ENCODE data around the gene TOX2.

TOX2 gene

DNA sequence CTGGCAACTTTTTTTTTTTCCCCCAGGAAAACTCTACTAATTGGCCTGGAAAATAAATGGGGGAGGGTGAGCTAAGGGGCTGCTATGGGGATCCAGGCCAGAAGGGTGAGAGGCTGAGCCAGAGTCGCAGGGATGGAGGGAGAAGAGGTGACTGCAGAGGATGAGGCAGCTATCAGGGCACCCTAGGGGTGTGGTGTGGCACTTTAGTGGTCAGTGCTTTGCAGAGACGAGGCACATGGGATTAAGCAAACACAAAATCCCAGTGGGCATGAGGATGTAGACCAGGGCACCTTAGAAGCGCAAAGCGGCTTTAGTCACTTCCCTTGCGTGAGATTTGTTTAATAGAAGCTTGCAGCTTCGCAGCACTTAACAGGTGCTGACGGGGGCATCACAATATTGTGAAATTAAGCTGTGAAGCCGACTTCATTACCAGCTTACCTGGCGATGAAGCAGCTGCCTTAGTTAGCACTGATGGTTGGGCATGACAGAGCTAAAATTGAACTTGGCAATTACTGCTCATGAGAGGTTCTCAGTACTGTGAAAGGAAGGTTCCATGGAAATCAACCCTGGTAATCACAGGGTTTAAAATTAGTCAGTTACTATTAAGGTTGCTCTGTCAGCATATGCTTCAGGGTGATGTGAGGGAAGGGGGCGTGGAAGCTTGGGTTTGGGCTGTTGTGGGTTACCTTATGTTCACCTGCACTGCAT is 26.0 kb downstream of the TOX2 start:
- no peak for DNase-seq (ENCODE audit: low read depth)

- no peak for DNase-seq (ENCODE audit: low read depth)
These were observed 27.0 kb downstream of the TOX2 start for GRCh38 chr20:43941476-43942200.

DNA sequence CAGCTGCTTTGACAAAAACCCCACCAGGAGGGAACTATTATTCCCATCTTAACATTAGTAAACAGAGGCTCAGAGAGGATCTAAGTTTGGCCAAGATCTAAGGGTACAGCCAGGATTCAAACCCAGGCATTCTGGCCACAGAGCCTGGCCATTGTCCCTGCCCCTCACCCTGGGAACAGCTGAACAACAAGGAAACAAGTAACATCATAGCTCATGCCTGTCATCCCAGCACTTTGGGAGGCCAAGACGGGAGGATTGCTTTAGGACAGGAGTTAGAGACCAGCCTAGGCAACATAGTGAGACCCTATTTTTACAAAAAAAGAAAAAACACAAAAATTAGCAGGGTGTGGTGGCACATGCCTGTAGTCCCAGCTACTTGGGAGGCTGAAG is 27.5 kb downstream of the TOX2 start:
- DNase-seq (ENCODE audit: low read depth), result no peak

- DNase-seq (ENCODE audit: low read depth), result no peak
These were observed 28.1 kb downstream of the TOX2 start for GRCh38 chr20:43942667-43943285.

DNA sequence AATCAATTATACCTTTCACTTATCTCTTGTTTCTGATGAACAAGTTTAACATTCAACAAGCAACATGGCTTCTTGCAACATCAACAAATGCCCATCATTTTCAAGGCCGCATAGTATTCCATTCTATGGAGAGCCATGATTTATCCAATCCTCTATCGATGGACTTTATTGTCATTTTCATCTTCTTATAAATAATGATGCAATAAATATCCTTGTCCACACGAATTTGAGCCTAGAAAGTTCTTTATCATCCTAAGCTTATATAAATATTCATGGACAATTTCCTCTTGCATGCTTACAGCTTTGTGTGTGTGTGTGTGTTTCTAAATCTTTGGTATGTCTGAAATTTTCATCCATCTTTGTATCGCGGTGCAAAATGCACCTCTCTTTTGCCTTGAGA is 29.1 kb downstream of the TOX2 start:
- no peak for DNase-seq (ENCODE audit: low read depth)

DNA sequence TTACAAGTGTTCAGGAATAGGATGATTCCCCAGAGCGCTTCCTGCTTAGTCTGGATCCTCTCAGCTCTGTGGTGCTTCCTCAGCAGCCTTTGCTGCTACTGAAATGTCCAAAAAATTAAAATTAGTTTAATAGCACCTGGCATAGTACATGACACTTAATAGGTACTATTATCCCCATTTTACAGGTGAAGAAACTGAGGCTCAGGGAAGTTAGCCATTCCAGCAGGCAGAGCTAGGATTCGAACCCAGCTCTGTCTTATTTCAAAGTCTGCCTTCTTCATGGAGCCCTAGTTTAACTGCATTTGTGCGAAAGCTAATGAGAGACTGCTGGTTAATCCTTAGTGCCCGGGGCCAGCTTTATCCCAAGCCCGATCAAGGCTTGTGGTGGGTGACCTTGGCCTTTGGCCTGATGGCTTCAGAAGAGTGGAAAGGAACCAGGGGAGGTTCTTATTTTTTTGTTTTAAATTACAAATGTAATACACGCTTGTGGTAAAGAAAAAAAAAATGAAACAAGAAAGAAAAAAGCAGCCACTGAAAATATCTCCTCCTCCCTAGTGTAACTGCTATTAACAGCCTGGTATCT is 30.1 kb downstream of the TOX2 start:
- DNase-seq (ENCODE audit: low read depth), result no peak

DNA sequence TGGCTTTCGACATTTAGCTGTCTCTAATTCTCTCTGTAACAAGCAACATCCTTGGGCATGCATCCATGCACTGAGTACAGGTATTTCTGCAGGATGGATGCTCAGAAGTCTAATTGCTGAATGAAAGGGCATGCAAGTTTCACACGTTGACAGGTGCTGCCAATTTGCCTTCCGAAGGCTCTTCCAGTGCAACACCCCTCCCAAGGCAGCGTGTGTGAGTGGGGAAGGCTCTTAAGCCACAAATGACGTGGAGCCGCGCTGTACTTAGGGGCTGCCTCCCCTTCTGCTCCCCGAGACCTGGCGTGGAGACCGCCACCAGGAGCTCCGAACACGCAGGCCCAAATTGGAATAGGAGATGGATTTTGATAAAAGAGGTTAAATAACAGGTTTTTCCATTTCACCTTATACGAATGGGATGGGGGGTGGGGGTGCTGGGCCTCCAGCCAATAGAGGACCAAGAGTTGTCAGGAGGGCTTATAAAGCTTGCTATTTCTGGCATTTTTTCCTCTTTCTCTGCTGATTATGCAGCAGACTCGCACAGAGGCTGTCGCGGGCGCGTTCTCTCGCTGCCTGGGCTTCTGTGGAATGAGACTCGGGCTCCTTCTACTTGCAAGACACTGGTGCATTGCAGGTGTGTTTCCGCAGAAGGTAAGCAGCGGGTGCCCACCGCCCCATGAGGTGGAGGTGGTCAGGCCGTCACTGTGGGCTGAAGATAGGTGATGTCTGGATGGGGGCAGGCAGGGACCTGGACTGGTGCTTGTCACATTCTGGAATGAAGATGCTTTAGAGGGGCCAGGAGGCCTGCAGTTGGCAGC is 30.9 kb downstream of the TOX2 start:
- no peak for DNase-seq (ENCODE audit: low read depth)

GRCh38 chr20:43946206-43946491 is 31.5 kb downstream of the TOX2 start:
- DNase-seq (ENCODE audit: low read depth), result no peak

GRCh38 chr20:43946659-43947315 is 32.1 kb downstream of the TOX2 start:
- DNase-seq (ENCODE audit: low read depth), result no peak

- no peak for DNase-seq (ENCODE audit: low read depth)
These were observed 32.7 kb downstream of the TOX2 start for GRCh38 chr20:43947316-43947710.

DNA sequence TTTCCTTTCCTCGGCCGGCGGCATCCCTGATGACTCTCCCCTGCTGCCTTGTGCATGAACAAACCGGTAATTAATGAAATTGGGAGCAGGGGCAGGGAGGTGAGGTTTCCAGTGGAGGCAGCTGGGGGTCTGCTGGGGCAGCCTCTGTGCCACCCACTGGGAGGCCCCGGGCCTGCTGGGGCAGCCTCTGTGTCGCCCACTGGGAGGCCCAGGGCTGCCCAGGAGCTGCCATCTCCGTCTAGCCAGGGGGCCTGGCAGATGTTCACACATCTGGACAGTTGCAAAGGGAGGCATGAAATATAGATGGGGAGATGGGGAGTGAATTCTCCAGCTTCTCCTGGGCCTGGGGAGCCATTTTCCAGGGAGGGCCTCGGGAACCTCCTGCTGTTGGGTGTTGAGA is 33.8 kb downstream of the TOX2 start:
- DNase-seq (ENCODE audit: low read depth), result no peak

GRCh38 chr20:43949248-43949647 is 34.6 kb downstream of the TOX2 start:
- no peak for DNase-seq (ENCODE audit: low read depth)

GRCh38 chr20:43949741-43950618 is 35.3 kb downstream of the TOX2 start:
- DNase-seq (ENCODE audit: low read depth), result peak; percentile 48

DNA sequence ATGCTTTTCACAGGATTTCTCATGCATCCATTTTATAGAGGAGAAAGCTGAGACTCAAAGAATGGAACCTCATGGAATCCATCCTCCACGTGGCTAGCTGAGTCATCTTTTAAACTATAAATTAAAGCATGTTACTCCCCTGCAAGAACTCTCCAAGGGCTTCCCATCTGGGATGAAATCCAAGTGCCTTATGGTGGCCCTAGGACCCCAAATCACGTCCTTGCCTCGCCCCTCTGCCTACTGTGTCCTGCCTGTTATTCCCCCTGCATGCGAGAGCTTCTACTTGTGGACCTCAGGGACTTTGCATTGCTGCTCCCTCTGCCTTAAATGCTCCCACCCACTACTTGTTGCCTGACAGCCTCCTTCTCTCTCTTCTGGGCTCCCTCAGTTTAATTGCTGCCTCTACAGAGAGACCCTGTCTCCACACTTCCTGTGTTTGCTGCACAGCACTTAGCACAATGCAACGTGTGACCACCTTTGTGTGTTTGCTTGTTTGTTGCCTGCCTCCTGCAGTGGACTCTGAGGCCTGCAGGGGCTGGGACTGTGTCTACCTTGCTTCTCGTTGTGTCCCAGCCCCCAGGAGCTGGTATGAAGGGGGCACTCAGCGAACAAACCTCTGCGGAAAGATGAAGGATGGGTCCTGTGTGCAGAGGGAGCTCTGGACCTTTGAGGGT is 39.4 kb downstream of the TOX2 start:
- no peak for DNase-seq (ENCODE audit: low read depth)

GRCh38 chr20:43954704-43955061 is 40.0 kb downstream of the TOX2 start:
- no peak for DNase-seq (ENCODE audit: low read depth)

DNA sequence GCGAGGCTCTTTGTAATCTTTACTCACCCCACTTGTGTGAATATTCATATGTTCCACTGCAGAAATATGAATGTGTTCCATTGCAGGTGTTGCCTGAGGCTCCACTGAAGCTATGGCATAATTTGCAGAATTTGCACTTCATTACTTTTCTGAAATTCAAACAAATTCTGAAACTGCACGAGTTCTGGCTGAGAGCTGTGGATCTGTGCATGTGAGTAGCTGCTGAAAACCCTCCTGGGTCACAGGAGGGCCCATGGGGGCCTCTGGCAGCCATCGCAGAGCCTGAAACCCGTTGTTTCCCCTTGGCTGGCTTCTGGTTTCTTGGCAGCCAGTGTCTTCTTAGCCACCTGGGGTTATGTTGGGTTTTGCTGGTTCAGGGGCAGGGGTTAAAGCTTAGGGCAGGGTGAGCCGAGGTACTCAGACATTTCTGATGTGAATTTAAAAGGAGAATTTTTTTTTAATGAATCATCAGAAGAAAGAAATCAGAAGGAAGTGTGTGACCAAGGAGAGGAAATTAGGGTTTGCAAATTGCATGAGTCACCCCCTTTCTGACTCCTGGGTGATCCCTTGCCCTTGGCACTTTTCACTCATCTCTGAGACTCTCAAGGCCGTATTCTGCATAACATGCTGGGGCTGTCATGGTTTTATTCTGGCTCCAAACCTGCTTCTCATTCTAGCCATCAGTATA is 40.6 kb downstream of the TOX2 start:
- DNase-seq (ENCODE audit: low read depth), result no peak

DNA sequence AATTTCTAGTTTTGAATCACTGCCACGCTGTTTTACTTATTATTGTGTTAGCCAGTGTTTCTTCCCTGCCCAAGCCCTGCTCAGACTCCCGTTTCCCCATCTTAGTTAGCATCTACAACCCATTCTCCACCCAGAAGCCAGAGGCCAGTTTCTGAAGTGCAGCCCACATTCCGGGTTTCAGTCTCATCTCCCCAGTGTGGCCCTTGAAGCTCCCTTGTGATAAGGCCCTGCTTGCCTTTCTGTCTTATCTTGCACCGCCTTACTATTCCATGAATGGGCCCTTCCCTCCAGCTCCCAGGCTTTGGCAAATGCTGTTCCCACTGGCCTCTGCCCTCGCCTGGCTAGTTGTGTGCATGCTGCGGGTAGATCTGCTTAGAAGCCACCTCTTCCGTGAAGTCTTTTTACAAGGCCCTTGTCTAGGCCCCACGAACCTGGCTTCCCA is 41.1 kb downstream of the TOX2 start:
- DNase-seq (ENCODE audit: low read depth), result no peak

DNA sequence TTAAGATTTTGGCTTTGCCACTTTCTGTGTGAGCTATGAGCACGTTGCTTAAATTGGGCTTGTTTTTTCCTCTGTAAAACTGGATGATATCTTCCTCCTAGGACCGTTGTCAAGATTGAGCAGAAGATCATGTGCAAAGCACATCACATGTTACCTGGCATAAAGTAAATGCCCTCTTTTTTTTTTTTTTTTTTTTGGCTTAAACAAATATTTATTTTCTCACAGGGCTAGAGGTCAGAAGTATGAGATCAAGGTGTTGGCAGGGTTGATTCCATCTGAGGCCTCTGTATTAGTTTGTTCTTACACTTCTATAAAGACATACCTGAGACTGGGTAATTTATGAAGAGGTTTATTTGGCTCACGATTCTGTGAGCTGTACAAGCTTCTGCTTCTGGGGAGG is 42.7 kb downstream of the TOX2 start:
- no peak for DNase-seq (ENCODE audit: low read depth)

DNA sequence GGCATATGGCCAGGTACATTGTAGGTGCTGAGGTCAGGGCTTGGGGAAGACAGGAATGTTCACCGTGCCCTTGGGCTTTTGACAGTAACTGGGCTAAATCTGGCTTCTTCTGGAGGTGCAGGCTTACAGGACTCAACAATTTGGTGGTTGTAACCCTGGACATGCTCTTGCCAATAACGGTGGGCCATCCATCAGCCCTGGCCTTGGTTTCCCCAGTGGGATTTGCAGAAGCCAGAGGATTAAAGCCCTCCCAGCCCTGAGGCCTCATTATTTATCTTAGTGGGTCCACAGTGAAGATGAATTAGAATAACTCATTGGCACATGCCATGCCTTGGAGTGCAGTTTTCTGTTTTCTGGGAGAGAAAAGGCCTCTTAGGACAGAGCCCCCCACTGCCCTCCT is 44.0 kb downstream of the TOX2 start:
- DNase-seq (ENCODE audit: low read depth), result no peak
